VCaP (cell line): ENCODE measurements around the gene WDR89.

Experiments used
- H3K27ac ChIP-seq: fragments of 450-650 bp; 2 replicates; pipeline ENCODE4 v1.5.1; 2017
- CTCF ChIP-seq: fragments of 450-650 bp; conservative IDR thresholded peaks from 2 replicates; pipeline ENCODE4 v1.5.1; 2017; ENCODE audit warnings: mild to moderate bottlenecking, moderate library complexity

WDR89 gene

GRCh38 chr14:63581491-63581890, 60.2 kb downstream of the WDR89 start:
- no peak for TF ChIP-seq CTCF
- no peak overlapping the region for H3K27ac ChIP-seq

- H3K27ac ChIP-seq, result no peak overlapping the region
- TF ChIP-seq CTCF, result no peak
Measured at GRCh38 chr14:63578300-63578699, 63.4 kb downstream of the WDR89 start.

DNA sequence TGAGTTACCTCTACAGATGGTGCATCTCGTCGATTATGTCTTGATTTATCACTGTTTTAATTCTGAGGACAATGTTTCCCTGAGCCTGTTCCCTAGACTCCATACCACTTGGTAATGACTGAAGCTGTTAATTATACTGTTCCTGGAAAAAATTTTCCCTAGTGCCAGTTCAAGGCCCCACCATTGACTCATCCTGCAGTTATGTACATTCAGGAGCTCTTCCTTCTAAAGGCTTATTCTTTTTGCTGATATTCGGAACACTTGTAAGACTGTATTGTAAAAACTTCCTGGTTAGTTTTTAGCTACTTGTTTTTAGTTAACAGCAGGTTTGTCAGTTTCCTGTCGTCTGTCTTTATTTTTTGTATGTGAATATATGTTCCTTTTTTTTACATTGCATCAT, 68.1 kb downstream of the WDR89 start:
- TF ChIP-seq CTCF, result no peak
- no peak overlapping the region for H3K27ac ChIP-seq

DNA sequence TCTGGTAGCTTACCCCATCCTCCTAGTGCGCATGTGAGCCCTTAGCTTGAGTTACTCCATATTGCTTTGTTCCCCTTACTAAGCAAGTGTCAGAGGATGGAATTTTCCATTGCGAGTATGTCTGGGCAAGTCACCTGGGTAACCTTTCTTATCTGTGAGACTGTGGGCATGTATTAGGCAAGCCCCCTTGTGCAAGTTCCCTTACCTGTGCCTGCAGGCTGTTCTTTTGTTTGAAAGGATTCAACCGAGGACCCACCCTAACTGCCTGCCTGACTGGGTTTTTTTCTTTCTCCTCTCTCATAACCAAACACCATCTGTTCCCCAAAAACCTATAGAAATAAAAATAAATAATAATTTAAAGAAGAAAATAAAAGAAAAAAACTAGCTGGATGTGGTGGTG, 76.2 kb downstream of the WDR89 start:
- TF ChIP-seq CTCF, result no peak
- H3K27ac ChIP-seq, result no peak overlapping the region

- no peak overlapping the region for H3K27ac ChIP-seq
- TF ChIP-seq CTCF, result no peak
Measured at GRCh38 chr14:63564318-63564717, 77.4 kb downstream of the WDR89 start.

DNA sequence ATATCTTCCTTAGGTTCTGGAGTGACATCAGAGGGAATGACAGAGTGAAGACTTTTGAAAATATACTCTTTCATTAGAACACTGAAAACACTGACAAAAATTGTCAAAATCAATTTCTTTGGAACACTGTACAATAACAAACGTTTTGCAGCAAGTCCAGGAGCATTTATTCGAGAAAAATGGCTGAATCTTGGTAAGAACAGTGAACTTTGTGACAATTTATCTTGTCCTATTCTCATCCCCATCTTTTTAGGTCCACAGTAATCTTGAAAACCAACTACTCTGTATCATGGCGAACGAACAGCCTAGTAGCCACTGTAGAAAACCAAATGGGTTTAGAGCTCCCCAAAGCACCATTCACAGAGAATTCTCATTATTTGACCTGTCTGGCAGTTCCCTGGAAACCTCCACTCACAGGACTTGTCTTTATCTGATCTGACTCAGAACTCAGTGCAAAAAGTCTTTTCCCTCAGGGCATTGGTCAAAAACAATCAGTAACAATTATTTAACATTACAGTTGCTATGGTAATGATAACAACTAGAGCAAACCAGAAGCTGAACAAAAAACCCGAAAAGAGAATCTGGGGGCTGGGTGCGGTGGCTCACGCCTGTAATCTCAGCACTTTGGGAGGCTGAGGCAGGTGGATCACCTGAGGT, 78.2 kb downstream of the WDR89 start:
- no peak overlapping the region for H3K27ac ChIP-seq
- TF ChIP-seq CTCF, result no peak

DNA sequence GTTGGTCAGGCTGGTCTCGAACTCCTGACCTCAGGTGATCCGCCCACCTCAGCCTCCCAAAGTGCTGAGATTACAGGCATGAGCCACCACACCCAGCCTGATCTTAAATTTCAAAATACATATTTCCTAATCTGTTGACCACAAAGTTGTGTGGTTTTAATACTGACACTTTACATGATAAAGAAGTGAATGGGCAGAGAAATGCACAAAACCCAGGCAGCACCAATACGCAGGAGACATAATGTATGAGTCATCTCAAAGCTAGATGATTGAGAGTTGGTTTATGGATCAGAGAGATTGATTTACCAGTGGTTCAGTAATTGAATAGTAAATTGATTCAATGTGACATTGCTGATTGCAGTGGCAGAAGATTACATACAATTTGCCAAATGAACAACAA, 79.3 kb downstream of the WDR89 start:
- no peak for TF ChIP-seq CTCF

More for the DNA sequence above, 79.3 kb downstream of the WDR89 start:
- H3K27ac ChIP-seq, result no peak overlapping the region
